BLaER1 (cell line): ENCODE results near the gene COMMD2.

Source experiments
- H3K27ac ChIP-seq: shearing (Covaris generic); formaldehyde crosslinking; 2 replicates; pipeline ENCODE4 v1.8.1; 2022
- H3K27me3 ChIP-seq: shearing (Covaris generic); formaldehyde crosslinking; 2 replicates; pipeline ENCODE4 v1.8.1; 2022
- H3K36me3 ChIP-seq: shearing (Covaris generic); formaldehyde crosslinking; 2 replicates; pipeline ENCODE4 v1.8.1; 2022
- H3K4me1 ChIP-seq: shearing (Covaris generic); formaldehyde crosslinking; 2 replicates; pipeline ENCODE4 v1.8.1; 2022
- H3K4me2 ChIP-seq: shearing (Covaris generic); formaldehyde crosslinking; 2 replicates; pipeline ENCODE4 v1.8.1; 2022
- H3K4me3 ChIP-seq: shearing (Covaris generic); formaldehyde crosslinking; 2 replicates; pipeline ENCODE4 v1.8.1; 2022
- H3K9ac ChIP-seq: shearing (Covaris generic); formaldehyde crosslinking; 2 replicates; pipeline ENCODE4 v1.8.1; 2022
- H3K9me3 ChIP-seq: shearing (Covaris generic); formaldehyde crosslinking; 2 replicates; pipeline ENCODE4 v1.8.1; 2022
- H4K20me1 ChIP-seq: shearing (Covaris generic); formaldehyde crosslinking; 2 replicates; pipeline ENCODE4 v1.8.1; 2022
- Cebpa-rat ChIP-seq: shearing (Covaris generic); IDR thresholded peaks from 2 replicates; pipeline ENCODE4 v1.8.1; 2022

COMMD2 gene

DNA sequence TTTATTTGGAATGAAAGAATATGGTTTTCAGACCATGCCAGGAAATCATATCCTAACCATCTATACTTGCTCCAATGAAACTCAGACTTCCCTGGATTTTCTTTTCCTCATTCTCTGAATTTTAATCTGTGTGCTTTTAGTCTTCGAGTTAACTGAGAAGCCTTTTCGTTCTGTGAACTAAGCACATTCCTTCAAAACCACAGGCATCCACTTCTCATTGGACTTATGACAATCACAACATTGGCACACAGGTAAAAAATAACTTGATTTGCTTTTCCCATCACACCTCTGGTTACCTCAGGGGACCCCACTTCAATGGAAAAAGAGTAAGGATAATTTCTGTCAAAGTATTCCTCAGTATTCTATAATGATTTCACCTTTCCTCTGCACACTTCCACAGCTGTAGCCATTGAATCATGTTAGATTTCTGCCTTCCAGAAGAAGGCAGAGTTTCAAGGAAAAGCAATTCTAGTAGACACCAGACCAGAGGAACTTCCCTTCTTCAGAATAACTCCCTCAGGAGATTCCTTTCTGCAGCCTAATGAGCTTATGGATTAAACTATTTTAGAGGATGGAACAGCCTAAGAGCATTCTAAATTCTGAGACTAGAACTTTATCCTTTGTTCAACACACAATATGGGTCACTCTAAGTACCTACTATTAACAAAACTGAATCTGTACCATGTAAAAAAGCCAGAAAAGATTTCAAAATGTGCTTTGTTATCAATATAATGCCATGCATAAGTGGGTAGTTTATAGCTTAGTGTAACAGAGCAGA lies 15.9 kb downstream of the COMMD2 start:
- Histone ChIP-seq H3K27me3 (no peaks in the 10 kb centered on the region), H3K9me3 (no peaks in the 10 kb centered on the region), H3K4me1 (no peaks in the 10 kb centered on the region), H4K20me1 (no peaks in the 10 kb centered on the region), H3K27ac (no peak overlapping the region), H3K4me2 (no peak overlapping the region), H3K4me3 (no peak overlapping the region), H3K36me3 (peaks cover 26% of the 10 kb centered on the region), H3K9ac (no peak overlapping the region)
- TF ChIP-seq Cebpa-rat = no peak

DNA sequence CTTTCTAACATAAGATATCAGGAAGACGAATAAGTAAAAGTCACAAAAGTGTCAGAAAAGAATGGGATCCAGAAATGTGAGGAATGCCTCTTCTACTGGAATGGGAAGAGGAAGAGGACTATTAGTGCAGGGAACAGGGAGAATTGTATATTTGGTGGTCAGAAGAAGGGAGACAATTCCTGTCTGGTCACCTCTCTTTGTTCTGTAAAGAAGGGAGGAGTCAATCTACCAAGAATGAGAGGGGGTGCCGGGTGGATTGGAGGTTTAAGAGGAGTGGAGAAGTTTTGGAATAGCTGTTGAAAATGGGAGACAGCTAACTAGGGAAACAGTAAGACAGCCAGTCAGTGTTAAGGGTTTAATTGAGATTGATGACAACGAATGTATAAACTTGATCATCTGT lies 20.1 kb downstream of the COMMD2 start:
- Histone ChIP-seq H3K27me3 (no peaks in the 10 kb centered on the region), H3K36me3 (no peaks in the 10 kb centered on the region)

DNA sequence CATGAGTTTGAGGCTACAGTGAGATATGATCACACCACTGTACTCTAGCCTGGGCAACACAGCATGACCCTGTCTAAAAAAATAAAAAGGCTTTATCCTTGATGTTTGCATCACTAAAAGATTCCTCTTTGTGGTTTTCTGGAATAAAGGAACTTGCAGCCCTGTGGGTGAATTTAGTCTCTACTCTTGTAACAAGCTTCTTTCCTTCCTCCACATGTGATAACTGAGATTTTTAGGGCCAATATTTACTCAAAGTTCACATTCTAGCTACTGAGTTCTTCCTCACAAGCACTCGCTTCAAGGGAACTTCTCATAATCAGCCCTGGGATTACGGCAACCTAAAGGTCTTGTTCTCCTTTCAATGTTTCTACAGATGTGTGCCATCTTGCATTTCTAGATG lies 24.6 kb downstream of the COMMD2 start:
- no peaks in the 10 kb centered on the region for H3K36me3 ChIP-seq
- H3K4me1 ChIP-seq = no peaks in the 10 kb centered on the region
- no peak overlapping the region for H3K4me2 ChIP-seq
- no peaks in the 10 kb centered on the region for H4K20me1 ChIP-seq
- no peak for TF ChIP-seq Cebpa-rat
- H3K4me3 ChIP-seq = no peak overlapping the region
- H3K9me3 ChIP-seq = no peaks in the 10 kb centered on the region
- no peak overlapping the region for H3K9ac ChIP-seq
- no peak overlapping the region for H3K27ac ChIP-seq
- no peaks in the 10 kb centered on the region for H3K27me3 ChIP-seq

More for the DNA sequence above, 20.1 kb downstream of the COMMD2 start:
- no peak for TF ChIP-seq Cebpa-rat
- H3K4me3 ChIP-seq = no peak overlapping the region
- no peak overlapping the region for H3K9ac ChIP-seq
- no peak overlapping the region for H3K27ac ChIP-seq
- H3K9me3 ChIP-seq = no peaks in the 10 kb centered on the region
- H3K4me1 ChIP-seq = no peaks in the 10 kb centered on the region
- no peaks in the 10 kb centered on the region for H4K20me1 ChIP-seq
- no peak overlapping the region for H3K4me2 ChIP-seq

DNA sequence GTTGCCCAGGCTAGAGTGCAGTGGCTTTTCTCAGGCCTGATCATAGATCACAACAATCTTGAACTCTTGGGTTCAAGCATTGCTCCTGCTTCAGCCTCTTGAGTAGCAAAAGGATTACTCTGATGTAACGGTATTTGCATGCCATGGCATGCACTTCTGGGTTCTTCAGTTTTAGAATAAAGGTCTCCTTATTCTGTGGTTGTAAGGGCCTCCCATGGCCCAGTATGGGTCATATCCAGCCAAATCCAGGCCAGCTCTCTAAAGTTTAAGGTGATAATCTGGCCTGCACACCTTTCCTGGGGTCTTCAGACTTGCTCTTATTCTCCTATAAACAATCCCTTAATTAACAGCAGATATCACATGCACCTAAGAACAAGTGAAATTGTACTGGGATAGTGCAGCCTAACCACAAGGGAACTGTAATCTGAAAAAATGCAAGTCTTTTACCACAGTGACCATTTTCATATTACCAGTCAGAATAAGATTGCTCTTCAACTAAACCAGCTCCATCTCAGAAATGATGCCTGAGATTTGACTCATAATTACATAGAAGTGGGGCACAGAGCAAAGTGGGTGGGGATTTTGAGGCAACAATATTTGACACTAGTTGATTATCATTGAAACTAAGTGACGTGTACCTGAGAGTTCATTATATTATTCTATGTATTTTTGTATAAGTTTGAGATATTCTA lies 25.4 kb downstream of the COMMD2 start:
- Histone ChIP-seq H3K9ac (no peak overlapping the region), H3K27me3 (no peaks in the 10 kb centered on the region), H3K27ac (no peak overlapping the region), H3K4me3 (no peak overlapping the region), H3K4me2 (no peak overlapping the region), H3K9me3 (no peaks in the 10 kb centered on the region), H3K36me3 (no peaks in the 10 kb centered on the region), H4K20me1 (no peaks in the 10 kb centered on the region), H3K4me1 (no peaks in the 10 kb centered on the region)
- TF ChIP-seq Cebpa-rat = no peak

DNA sequence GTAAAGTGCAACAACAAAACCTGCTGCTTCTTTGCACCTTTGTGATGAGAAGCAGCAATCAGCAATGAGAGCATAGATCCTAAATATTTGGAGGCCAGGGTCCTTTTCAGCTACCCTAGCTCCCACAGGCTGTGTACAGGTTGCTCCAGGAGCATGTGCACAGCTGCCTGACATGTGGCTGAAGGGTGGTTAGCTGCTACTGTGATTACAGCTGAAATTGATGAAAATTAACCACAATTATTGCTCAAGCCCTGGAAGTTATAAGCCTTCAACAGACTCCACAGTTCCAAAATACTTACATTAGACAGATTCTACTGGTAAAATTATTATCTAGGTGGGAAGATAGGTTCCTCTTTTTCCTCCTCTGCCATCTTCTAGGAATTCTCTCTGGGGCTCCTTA lies 28.5 kb downstream of the COMMD2 start:
- Histone ChIP-seq H3K9me3 (peaks cover 7% of the 10 kb centered on the region; the same call in 1 of the 2 replicates), H3K27ac (no peak overlapping the region), H3K9ac (no peak overlapping the region), H3K4me1 (no peaks in the 10 kb centered on the region), H3K4me3 (no peak overlapping the region), H4K20me1 (no peaks in the 10 kb centered on the region), H3K4me2 (no peak overlapping the region), H3K36me3 (no peaks in the 10 kb centered on the region), H3K27me3 (no peaks in the 10 kb centered on the region)
- no peak for TF ChIP-seq Cebpa-rat

DNA sequence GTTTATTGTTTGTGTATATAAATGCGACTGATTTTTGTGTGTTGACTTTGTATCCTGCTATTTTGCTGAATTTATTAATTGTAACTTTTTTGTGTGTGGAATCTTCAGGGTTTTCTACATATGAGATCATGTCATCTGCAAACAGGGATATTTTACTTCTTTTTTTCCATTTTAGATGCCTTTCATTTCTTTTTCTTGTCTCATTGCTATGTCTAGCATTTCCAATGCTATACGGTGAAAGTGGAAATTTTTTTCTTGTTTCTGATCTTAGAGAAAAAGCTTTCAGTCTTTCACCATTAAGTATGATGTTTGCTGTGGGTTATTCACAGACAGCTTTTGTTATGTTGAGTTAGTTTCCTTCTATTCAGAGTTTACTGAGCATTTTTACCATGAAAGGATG lies 31.4 kb downstream of the COMMD2 start:
- H3K9ac ChIP-seq = no peak overlapping the region
- H3K4me1 ChIP-seq = no peaks in the 10 kb centered on the region
- no peaks in the 10 kb centered on the region for H3K36me3 ChIP-seq
- H3K9me3 ChIP-seq = peaks cover 7% of the 10 kb centered on the region; the same call in 1 of the 2 replicates
- no peak overlapping the region for H3K27ac ChIP-seq
- H4K20me1 ChIP-seq = no peaks in the 10 kb centered on the region
- TF ChIP-seq Cebpa-rat = no peak
- H3K4me2 ChIP-seq = no peak overlapping the region
- H3K27me3 ChIP-seq = no peaks in the 10 kb centered on the region
- H3K4me3 ChIP-seq = no peak overlapping the region

DNA sequence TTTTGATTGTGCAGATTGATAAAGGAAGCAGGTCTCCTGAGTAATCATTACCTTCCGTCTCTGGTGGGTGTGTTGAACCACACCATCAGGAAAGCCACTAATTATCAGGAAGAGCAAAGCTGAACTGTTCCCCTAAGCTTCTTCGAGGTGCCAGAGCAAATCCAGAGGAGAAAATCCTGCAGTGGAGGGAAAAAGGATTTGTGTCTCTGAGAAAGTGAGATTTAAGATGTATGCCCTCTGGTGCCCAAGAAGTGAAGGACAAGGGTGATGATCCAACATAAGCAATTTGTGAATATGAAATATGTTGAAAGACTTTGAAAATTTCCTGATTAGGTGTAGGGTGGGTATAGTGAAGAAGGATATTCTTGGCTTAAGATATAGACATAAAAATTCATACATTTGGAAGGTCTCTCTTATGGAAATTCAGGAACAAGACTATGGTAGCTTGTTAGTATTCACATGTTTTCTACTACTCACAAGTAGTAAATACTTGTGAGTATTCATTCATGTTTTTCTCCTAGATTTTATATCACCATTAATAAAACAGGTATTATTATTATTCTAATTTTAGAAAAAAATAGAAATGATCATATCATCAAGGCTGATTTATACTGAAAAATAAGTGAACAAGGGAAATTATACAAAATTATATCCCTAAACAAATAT lies 34.8 kb downstream of the COMMD2 start:
- H4K20me1 ChIP-seq = no peaks in the 10 kb centered on the region
- H3K9me3 ChIP-seq = peaks cover 7% of the 10 kb centered on the region; the same call in 1 of the 2 replicates
- H3K4me1 ChIP-seq = no peaks in the 10 kb centered on the region
- no peak overlapping the region for H3K27ac ChIP-seq
- H3K4me3 ChIP-seq = no peak overlapping the region
- no peaks in the 10 kb centered on the region for H3K27me3 ChIP-seq
- no peak overlapping the region for H3K4me2 ChIP-seq
- TF ChIP-seq Cebpa-rat = no peak
- no peaks in the 10 kb centered on the region for H3K36me3 ChIP-seq
- no peak overlapping the region for H3K9ac ChIP-seq

DNA sequence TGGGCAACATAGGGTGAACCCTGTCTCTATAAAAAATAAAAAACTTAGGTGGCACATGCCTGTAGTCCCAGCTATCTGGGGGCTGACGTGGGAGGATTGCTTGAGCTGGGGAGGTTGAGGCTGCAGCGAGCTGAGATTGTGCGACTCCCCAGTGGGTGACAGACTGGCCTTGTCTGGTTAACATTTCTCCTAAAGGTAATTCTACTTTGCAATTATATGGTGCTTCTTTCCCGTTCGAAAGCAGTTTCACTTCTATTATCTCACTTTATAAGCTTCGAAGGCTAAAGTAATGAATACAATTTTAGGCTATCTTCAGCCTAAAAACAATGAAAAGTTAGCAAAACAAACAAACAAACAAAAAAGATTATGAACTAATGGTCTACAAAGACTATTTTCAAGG lies 35.3 kb downstream of the COMMD2 start:
- no peaks in the 10 kb centered on the region for H3K27me3 ChIP-seq
- no peak overlapping the region for H3K27ac ChIP-seq
- H3K4me2 ChIP-seq = no peak overlapping the region
- no peak overlapping the region for H3K9ac ChIP-seq
- H3K36me3 ChIP-seq = no peaks in the 10 kb centered on the region
- no peaks in the 10 kb centered on the region for H4K20me1 ChIP-seq
- no peak for TF ChIP-seq Cebpa-rat
- no peak overlapping the region for H3K4me3 ChIP-seq
- H3K9me3 ChIP-seq = peaks cover 7% of the 10 kb centered on the region; the same call in 1 of the 2 replicates
- H3K4me1 ChIP-seq = no peaks in the 10 kb centered on the region

DNA sequence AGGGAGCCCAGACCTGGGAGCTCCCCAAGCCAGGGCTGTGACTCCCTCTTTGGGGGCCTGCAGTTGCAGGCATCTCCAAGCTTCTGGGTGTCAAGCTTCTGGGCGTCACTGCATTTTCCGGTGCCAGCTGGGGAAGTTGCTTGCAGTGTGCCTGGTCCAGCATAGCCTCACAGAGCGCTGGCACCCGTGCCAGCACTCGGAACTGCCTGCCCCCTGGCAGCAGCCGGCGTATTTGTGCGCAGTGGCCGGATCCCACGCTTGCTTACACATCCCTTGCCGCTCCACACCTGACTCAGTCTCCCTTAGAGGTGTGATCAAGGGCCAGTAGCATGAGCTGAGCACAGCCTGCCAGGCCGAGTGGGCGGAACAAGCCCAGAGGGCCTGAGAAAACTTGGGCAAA lies 37.0 kb downstream of the COMMD2 start:
- no peaks in the 10 kb centered on the region for H3K4me1 ChIP-seq
- H3K9ac ChIP-seq = no peak overlapping the region
- no peak overlapping the region for H3K4me3 ChIP-seq
- H4K20me1 ChIP-seq = no peaks in the 10 kb centered on the region
- no peaks in the 10 kb centered on the region for H3K27me3 ChIP-seq
- no peak overlapping the region for H3K27ac ChIP-seq
- H3K4me2 ChIP-seq = no peak overlapping the region
- no peaks in the 10 kb centered on the region for H3K9me3 ChIP-seq
- no peaks in the 10 kb centered on the region for H3K36me3 ChIP-seq
- TF ChIP-seq Cebpa-rat = no peak
